ENCODE data around the gene L3MBTL4. TPM values are rescaled to one million over a fixed set of nuclear protein-coding genes. Genes with fewer than 3 reads are reported as not detected.

L3MBTL4 gene
- total RNA-seq, 4 donors from 2014 or later = 5.6 to 45.7 (median 12.0) TPM

DNA sequence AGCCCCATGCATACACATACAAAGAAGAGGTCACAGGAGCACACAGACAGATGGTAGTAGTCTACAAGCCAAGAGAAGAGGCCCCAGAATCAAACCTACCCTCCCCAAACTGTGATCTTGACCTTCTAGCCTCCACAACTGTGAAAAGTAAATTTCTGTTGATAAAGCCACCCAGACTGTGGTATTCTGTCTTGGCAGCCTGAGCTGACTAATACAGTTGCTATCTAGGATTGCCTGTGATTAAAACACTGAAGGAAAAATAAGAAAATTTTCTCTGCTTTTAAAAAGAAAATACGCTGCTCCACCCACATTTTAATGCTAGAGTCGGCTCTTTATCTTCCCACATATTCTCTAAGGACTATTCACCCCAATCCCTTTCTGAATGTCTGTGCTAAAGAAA is 375.7 kb downstream of the L3MBTL4 start:
- Histone ChIP-seq H3K27me3 (no peaks in the 10 kb centered on the region), H3K27ac (no peak overlapping the region), H3K36me3 (no peaks in the 10 kb centered on the region), H3K4me3 (no peak overlapping the region), H3K4me1 (no peaks in the 10 kb centered on the region), H3K9me3 (peaks cover 0 to 3% of the 10 kb centered on the region in 2 donors)
- TF ChIP-seq POLR2A (IDR thresholded peaks at IDR 0.05) (no peak), CTCF (IDR thresholded peaks at IDR 0.05) (no peak)
- no peak for DNase-seq
- intact Hi-C loops (cut with DNase I; ENCODE audit: low total_unique reads) = no loop called here

- no peak for TF ChIP-seq CTCF (IDR thresholded peaks at IDR 0.05)
- TF ChIP-seq POLR2A (IDR thresholded peaks at IDR 0.05) = no peak
- Histone ChIP-seq H3K9me3 (peaks cover 0 to 3% of the 10 kb centered on the region in 2 donors), H3K4me3 (no peak overlapping the region)
Measured at GRCh38 chr18:6031442-6031841, 383.3 kb downstream of the L3MBTL4 start.

DNA sequence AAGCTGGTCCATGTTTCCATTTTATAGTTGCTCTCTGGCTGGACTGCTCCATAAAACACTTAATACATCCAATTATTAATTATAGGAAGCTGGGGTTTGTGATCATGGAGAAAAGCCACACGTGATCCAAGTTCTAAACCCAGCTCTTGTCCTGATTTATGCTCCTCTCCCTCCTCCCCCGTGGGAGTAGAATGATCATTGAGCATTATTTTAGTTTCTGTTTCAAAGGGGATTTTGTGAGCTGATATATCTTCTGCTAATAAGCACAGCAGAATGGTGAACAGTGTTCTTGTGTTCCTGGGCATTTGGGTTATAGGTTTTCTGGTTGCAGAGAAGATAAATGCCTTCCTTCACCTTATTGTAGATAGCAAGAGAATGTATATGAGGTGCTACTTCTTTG is 383.7 kb downstream of the L3MBTL4 start:
- intact Hi-C loops (cut with DNase I; ENCODE audit: low total_unique reads) = no loop called here

More at GRCh38 chr18:6031442-6031841, 383.3 kb downstream of the L3MBTL4 start:
- Histone ChIP-seq H3K27ac (no peak overlapping the region), H3K27me3 (no peaks in the 10 kb centered on the region), H3K4me1 (no peaks in the 10 kb centered on the region), H3K36me3 (no peaks in the 10 kb centered on the region)
- no peak for DNase-seq
- intact Hi-C loops (cut with DNase I; ENCODE audit: low total_unique reads) = no loop called here

GRCh38 chr18:6024745-6025248 is 389.9 kb downstream of the L3MBTL4 start:
- Histone ChIP-seq H3K27ac (no peak overlapping the region), H3K4me1 (no peaks in the 10 kb centered on the region), H3K4me3 (no peak overlapping the region), H3K27me3 (no peaks in the 10 kb centered on the region), H3K36me3 (no peaks in the 10 kb centered on the region), H3K9me3 (no peaks in the 10 kb centered on the region)
- intact Hi-C loops (cut with DNase I; ENCODE audit: low total_unique reads) = no loop called here
- no peak for TF ChIP-seq CTCF (IDR thresholded peaks at IDR 0.05)
- TF ChIP-seq POLR2A (IDR thresholded peaks at IDR 0.05) = no peak
- DNase-seq = no peak

More for the DNA sequence above, 383.7 kb downstream of the L3MBTL4 start:
- Histone ChIP-seq H3K27ac (no peak overlapping the region), H3K4me1 (no peaks in the 10 kb centered on the region), H3K27me3 (no peaks in the 10 kb centered on the region), H3K9me3 (peaks cover 0 to 3% of the 10 kb centered on the region in 2 donors), H3K4me3 (no peak overlapping the region), H3K36me3 (no peaks in the 10 kb centered on the region)
- TF ChIP-seq POLR2A (IDR thresholded peaks at IDR 0.05) (no peak), CTCF (IDR thresholded peaks at IDR 0.05) (no peak)
- no peak for DNase-seq

DNA sequence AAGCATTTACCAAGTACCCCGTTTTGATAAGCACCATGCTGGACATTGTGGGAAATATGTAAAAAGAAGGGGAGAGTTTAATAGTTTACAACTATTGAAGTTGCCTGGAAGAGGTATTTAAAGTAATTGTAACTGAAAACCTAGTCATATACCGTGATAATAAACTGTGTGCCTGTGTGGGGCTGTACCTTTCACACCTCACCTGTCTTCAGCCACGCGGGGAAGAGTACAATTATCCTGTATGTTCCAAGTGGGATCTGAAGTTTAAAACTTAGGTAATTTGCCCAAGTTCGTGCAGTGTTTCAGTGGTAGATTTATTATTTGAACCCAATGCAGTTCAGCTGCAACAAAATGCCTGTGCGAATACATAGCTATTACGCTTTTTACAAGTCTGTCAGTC is 391.2 kb downstream of the L3MBTL4 start:
- Histone ChIP-seq H3K9me3 (no peaks in the 10 kb centered on the region), H3K27me3 (no peaks in the 10 kb centered on the region), H3K36me3 (no peaks in the 10 kb centered on the region), H3K4me3 (no peak overlapping the region), H3K4me1 (no peaks in the 10 kb centered on the region), H3K27ac (no peak overlapping the region)
- TF ChIP-seq POLR2A (IDR thresholded peaks at IDR 0.05) (no peak), CTCF (IDR thresholded peaks at IDR 0.05) (no peak)
- intact Hi-C loops (cut with DNase I; ENCODE audit: low total_unique reads) = no loop called here
- DNase-seq = no peak
